ENCODE measurements around the gene TMEM178A.

Gene TMEM178A

DNA sequence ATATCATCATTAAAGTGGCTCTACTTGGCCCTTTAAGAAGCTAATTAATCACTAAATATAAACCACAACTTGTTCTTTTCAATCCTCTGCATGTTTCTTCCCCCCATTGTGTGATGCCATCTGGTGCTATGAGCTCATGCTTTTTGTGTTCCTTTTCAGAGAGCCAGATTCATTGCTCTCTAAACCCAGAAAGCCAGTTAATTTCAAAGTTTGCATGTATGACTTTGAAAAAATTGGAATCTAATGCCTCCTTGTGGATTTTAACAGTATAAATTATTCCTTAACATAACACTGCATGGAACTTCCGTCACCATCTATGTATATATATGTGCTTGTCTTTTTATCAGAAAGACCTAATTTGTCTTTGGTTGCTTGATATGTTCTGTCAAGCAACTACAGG lies 31.1 kb downstream of the TMEM178A start:
- Histone ChIP-seq H3K9me2 (replicated peaks; ENCODE audit: insufficient read depth, low read length) (no peaks in the 10 kb centered on the region), H3K36me3 (replicated peaks; ENCODE audit: insufficient read depth, low read length) (no peaks in the 10 kb centered on the region), H3K9me3 (replicated peaks; ENCODE audit: insufficient read depth, low read length) (no peaks in the 10 kb centered on the region), H3K4me1 (ENCODE audit: low read length) (no peaks in the 10 kb centered on the region), H3K79me2 (ENCODE audit: low read length) (no peaks in the 10 kb centered on the region), H3K27me3 (replicated peaks; ENCODE audit: insufficient read depth, low read length) (no peaks in the 10 kb centered on the region), H3K27ac (ENCODE audit: low read length) (no peak overlapping the region), H3K4me2 (ENCODE audit: low read depth, low read length) (no peak overlapping the region), H2AFZ (ENCODE audit: low read length) (no peak overlapping the region), H3K4me3 (ENCODE audit: low read length) (no peak overlapping the region), H3F3A (ENCODE audit: insufficient read depth, low read length) (no peaks in the 10 kb centered on the region), H3K9ac (ENCODE audit: low read length) (no peak overlapping the region), H4K20me1 (ENCODE audit: insufficient read depth, low read length) (no peaks in the 10 kb centered on the region)
- TF ChIP-seq, protein P1, sequence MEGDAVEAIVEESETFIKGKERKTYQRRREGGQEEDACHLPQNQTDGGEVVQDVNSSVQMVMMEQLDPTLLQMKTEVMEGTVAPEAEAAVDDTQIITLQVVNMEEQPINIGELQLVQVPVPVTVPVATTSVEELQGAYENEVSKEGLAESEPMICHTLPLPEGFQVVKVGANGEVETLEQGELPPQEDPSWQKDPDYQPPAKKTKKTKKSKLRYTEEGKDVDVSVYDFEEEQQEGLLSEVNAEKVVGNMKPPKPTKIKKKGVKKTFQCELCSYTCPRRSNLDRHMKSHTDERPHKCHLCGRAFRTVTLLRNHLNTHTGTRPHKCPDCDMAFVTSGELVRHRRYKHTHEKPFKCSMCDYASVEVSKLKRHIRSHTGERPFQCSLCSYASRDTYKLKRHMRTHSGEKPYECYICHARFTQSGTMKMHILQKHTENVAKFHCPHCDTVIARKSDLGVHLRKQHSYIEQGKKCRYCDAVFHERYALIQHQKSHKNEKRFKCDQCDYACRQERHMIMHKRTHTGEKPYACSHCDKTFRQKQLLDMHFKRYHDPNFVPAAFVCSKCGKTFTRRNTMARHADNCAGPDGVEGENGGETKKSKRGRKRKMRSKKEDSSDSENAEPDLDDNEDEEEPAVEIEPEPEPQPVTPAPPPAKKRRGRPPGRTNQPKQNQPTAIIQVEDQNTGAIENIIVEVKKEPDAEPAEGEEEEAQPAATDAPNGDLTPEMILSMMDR (IDR thresholded peaks at IDR 0.05; ENCODE audit: low read length) = no peak
- TF ChIP-seq EZH2phosphoT487 (IDR thresholded peaks at IDR 0.05; ENCODE audit: low read length) = no peak
- no peak for TF ChIP-seq EZH2 (optimal IDR thresholded peaks at IDR 0.05; ENCODE audit: low read depth, low read length)
- DNase-seq = no peak

DNA sequence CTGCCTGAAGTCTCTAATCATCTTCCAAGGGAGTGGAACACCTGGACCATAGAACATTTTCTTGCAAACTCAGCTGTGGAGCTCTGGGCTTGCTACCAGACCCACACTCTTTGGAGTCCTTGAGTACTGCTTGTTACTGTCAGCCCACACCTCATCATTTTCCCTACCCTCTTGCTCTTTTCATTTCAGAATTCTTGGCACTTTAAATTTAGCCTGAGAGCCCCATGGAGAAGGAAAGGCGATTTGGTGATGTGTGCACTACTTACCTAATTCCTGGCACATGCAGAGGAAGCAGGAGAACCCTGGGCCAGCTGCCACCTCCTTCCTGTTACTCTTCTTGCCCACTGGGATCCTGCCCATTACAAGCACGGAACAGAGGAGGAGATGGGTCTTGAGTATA lies 31.7 kb downstream of the TMEM178A start:
- Histone ChIP-seq H3K27ac (ENCODE audit: low read length) (no peak overlapping the region), H2AFZ (ENCODE audit: low read length) (no peak overlapping the region), H3K27me3 (replicated peaks; ENCODE audit: insufficient read depth, low read length) (no peaks in the 10 kb centered on the region), H3K36me3 (replicated peaks; ENCODE audit: insufficient read depth, low read length) (no peaks in the 10 kb centered on the region), H3K9me3 (replicated peaks; ENCODE audit: insufficient read depth, low read length) (no peaks in the 10 kb centered on the region), H3K4me3 (ENCODE audit: low read length) (no peak overlapping the region), H3F3A (ENCODE audit: insufficient read depth, low read length) (no peaks in the 10 kb centered on the region), H3K9me2 (replicated peaks; ENCODE audit: insufficient read depth, low read length) (no peaks in the 10 kb centered on the region), H4K20me1 (ENCODE audit: insufficient read depth, low read length) (no peaks in the 10 kb centered on the region), H3K4me2 (ENCODE audit: low read depth, low read length) (no peak overlapping the region), H3K9ac (ENCODE audit: low read length) (no peak overlapping the region), H3K4me1 (ENCODE audit: low read length) (no peaks in the 10 kb centered on the region), H3K79me2 (ENCODE audit: low read length) (no peaks in the 10 kb centered on the region)
- no peak for DNase-seq
- TF ChIP-seq, protein P1 (IDR thresholded peaks at IDR 0.05; ENCODE audit: low read length) = no peak
- TF ChIP-seq EZH2phosphoT487 (IDR thresholded peaks at IDR 0.05; ENCODE audit: low read length) (no peak), EZH2 (optimal IDR thresholded peaks at IDR 0.05; ENCODE audit: low read depth, low read length) (no peak)

DNA sequence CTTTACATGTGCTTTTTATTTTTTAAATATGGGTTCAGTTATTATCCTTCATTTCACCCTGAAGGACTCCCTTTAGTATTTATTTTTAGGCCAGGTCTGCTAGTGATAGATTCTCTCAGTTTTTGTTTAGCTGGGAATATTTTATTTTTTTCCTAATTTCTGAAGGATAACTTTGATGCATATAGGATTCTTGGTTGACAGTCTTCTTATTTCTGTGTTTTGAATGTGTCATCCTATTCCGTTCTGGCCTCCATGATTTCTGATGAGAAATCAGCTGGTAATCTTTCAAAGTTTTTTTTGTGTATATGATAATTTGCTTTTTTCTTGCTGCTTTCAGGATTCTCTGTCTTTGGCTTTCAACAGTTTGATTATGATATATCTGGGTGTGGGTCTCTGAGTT lies 35.4 kb downstream of the TMEM178A start:
- no peaks in the 10 kb centered on the region for H3K4me1 ChIP-seq (ENCODE audit: low read length)
- DNase-seq = no peak
- H3K27ac ChIP-seq (ENCODE audit: low read length) = no peak overlapping the region
- H3F3A ChIP-seq (ENCODE audit: insufficient read depth, low read length) = no peaks in the 10 kb centered on the region
- no peaks in the 10 kb centered on the region for H3K9me2 ChIP-seq (replicated peaks; ENCODE audit: insufficient read depth, low read length)
- no peaks in the 10 kb centered on the region for H3K27me3 ChIP-seq (replicated peaks; ENCODE audit: insufficient read depth, low read length)
- no peak overlapping the region for H3K9ac ChIP-seq (ENCODE audit: low read length)
- TF ChIP-seq EZH2 (optimal IDR thresholded peaks at IDR 0.05; ENCODE audit: low read depth, low read length) (no peak), EZH2phosphoT487 (IDR thresholded peaks at IDR 0.05; ENCODE audit: low read length) (no peak)
- TF ChIP-seq, protein P1 (IDR thresholded peaks at IDR 0.05; ENCODE audit: low read length) = no peak
- no peaks in the 10 kb centered on the region for H3K9me3 ChIP-seq (replicated peaks; ENCODE audit: insufficient read depth, low read length)
- no peaks in the 10 kb centered on the region for H4K20me1 ChIP-seq (ENCODE audit: insufficient read depth, low read length)
- H3K4me3 ChIP-seq (ENCODE audit: low read length) = no peak overlapping the region
- H2AFZ ChIP-seq (ENCODE audit: low read length) = no peak overlapping the region
- no peaks in the 10 kb centered on the region for H3K36me3 ChIP-seq (replicated peaks; ENCODE audit: insufficient read depth, low read length)
- no peaks in the 10 kb centered on the region for H3K79me2 ChIP-seq (ENCODE audit: low read length)
- H3K4me2 ChIP-seq (ENCODE audit: low read depth, low read length) = no peak overlapping the region
